Small intestine (tissue), 7 donors: ENCODE results near the gene ADORA2A. TPM values are rescaled to one million over a fixed set of nuclear protein-coding genes. Genes with fewer than 3 reads are reported as not detected.

ENCODE experiments used
- DNase-seq, 2 donors: peaks; one replicate each; pipeline versions ENCODE4 v3.0.0 to v3.0.0-alpha.2; 2013
- FAIRE-seq: peaks from 2 replicates; lab custom pipeline; 2012; peaks lifted over from hg19 to GRCh38; lab: Jason Lieb, UNC
- H3K27ac ChIP-seq, 3 donors: one replicate each; pipeline ENCODE4 v1.5.1; 2013; ENCODE audit warnings: low read length in 2 of 3, mild to moderate bottlenecking in 2 of 3, control low read depth in 1 of 3, inconsistent platforms in 1 of 3, low read depth in 1 of 3, moderate library complexity in 1 of 3
- H3K27me3 ChIP-seq, 3 donors: one replicate each; pipeline ENCODE4 v1.6.1; 2013; ENCODE audit warnings: low read length in 3 of 3, inconsistent platforms in 1 of 3; ENCODE audit not compliant: control insufficient read depth in 3 of 3, insufficient read depth in 3 of 3
- H3K36me3 ChIP-seq, 3 donors: one replicate each; pipeline ENCODE4 v1.6.1; 2013; ENCODE audit warnings: low read length in 3 of 3, inconsistent platforms in 1 of 3, low read depth in 1 of 3, mild to moderate bottlenecking in 1 of 3, moderate library complexity in 1 of 3; ENCODE audit not compliant: control insufficient read depth in 3 of 3, insufficient read depth in 2 of 3
- H3K4me1 ChIP-seq, 3 donors: one replicate each; pipeline ENCODE4 v1.6.1; 2013; ENCODE audit warnings: low read length in 2 of 3, inconsistent platforms in 1 of 3, low read depth in 1 of 3, mild to moderate bottlenecking in 1 of 3, moderate library complexity in 1 of 3; ENCODE audit not compliant: control insufficient read depth in 3 of 3, insufficient read depth in 2 of 3
- H3K4me3 ChIP-seq, 3 donors: one replicate each; pipeline ENCODE4 v1.5.1; 2013; ENCODE audit warnings: low read length in 3 of 3, control low read depth in 1 of 3, inconsistent platforms in 1 of 3, low read depth in 1 of 3, mild to moderate bottlenecking in 1 of 3, moderate library complexity in 1 of 3
- H3K9me3 ChIP-seq, 2 donors: one replicate each; pipeline ENCODE4 v1.6.1; 2013; ENCODE audit warnings: low read depth in 1 of 2, low read length in 1 of 2; ENCODE audit not compliant: control insufficient read depth in 2 of 2, insufficient read depth in 1 of 2
- WGBS, 3 donors: extraction: QIAGEN DNeasy Blood & Tissue Kit; methylation state at CpG; one replicate each; pipeline ENCODE4 v1.1.7; 2013; 5-methylcytosine and 5-hydroxymethylcytosine counted together
- polyA plus RNA-seq, 4 donors: library from polyadenylated mRNA; stranded (reverse) in 3 of 4; unstranded in 1 of 4; fragments of 200-250 nt in 3 of 4; fragments of 120-200 nt in 1 of 4; gene quantifications; one replicate each; pipeline versions ENCODE4 v1.2.1 to v1.2.3, GENCODE V29; 2013
- donor health status: healthy with polysubstance abuse.
- donor health status: control.
- donor health status: control.
- donor health status: Bipolar disorder and iron deficiency.
- donor health status: healthy.

Gene ADORA2A
- polyA plus RNA-seq, 4 donors, result 0.67 to 9.0 (median 2.5) TPM

DNA sequence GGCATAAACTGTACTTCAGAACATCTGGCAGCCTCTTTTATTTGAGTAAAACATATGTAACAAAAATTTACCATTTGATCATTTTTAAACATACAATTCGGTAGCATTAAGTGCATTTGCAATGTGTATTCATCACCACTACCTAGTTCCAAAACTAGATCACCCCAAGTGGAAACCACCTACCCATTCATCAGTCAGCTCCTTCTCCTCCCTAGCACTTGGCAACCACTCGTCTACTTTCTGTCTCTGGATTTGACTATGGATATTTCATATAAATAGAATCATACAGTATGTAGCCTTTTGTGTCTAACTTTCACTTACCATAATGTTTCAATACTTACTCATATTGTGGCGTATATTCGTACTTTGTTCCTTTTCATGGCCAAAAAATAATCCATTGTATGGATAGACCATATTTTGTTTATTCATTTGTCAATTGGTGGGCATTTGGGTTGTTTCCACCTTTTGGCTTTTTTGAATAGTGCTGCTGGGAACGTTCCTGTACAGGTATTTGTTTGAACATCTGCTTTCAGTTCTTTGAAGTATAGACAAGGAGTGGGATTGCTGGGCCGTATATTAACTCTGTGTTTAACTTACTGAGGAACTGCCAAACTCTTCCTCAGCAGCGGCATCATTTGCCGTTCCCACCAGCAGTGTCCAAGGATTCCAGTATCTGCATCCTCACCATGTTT, 27.2 kb upstream of the ADORA2A start:
- Histone ChIP-seq H3K9me3 (no peaks in the 10 kb centered on the region), H3K36me3 (peaks cover 0 to 43% (median 3%) of the 10 kb centered on the region in 3 donors), H3K4me3 (no peak overlapping the region), H3K27me3 (no peaks in the 10 kb centered on the region), H3K27ac (peak overlapping the region in 1 of 3 donors; percentile 77), H3K4me1 (peaks cover 2 to 21% (median 14%) of the 10 kb centered on the region in 3 donors)
- FAIRE-seq (no peak), DNase-seq (no peak)
- 59 to 71% (median 64%) methylated on average over 8 of the region's 8 CpGs for WGBS, 3 donors

DNA sequence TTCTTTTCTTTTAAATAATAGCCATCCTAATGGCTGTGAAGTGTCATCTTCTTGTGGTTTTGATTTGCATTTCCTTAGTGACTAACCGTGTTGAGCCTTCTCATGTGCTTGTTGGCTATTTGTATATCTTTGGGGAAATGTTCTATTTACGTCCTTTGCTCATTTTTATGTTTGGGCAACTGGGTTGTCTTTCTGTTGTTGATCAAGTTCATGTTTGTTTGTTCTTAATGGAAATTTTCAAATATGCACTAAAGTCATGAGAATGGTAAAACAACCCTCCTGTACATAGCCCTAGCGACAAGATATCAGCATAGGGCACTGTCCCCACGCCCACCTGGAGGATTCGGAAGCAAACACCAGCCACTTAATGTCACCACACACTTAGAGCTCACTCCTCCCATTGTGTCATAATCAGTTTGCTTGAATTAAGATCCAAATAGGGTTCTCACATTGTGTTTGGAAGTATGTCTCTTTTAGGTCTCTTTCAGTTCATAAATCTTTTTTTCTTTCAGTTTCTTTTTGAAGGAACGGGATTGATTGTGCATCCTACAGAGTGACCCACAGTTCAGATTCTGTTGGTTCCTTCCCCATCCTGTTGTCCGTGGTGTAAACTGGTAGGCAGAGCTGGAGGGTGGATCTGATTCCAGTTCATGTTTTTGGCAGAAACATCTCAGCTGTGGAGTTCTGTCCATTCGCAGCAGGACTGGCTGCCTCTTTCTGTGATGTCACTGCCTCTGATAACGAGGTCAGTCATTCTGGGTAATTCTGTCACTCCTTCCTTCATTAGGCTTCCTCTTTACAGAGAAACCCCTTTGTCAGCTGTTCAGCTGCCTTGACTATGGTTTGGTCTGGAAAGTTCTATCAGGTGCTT, 26.4 kb upstream of the ADORA2A start:
- no peaks in the 10 kb centered on the region for H3K9me3 ChIP-seq
- no peak for DNase-seq
- peaks cover 2 to 21% (median 14%) of the 10 kb centered on the region in 3 donors for H3K4me1 ChIP-seq
- peak overlapping the region in 1 of 3 donors; percentile 77 for H3K27ac ChIP-seq
- no peak for FAIRE-seq
- no peak overlapping the region for H3K4me3 ChIP-seq
- H3K27me3 ChIP-seq, result no peaks in the 10 kb centered on the region
- peaks cover 0 to 46% (median 3%) of the 10 kb centered on the region in 3 donors for H3K36me3 ChIP-seq
- WGBS, 3 donors, result 50 to 72% (median 66%) methylated on average over 9 of the region's 9 CpGs

DNA sequence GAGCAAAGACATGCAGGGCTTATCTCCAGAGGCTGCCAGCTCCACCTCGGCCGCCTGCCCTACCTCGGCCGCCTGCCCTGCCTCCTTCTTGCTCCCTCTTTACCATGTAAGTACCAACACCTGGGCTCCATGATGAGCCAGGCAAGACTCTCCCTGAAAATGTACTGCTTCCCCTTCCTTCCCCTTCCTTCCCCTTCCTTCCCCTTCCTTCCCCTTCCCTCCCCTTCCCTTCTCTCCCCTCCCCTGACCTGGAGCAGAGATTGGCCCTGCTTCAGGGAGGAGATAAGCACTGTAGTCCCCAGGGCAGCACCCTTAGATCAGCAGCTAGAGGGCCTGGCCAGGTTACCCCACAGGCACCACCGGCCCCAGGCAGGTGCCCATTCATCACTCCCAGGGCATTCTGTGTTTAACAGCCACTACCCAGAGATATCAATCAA, 25.4 kb upstream of the ADORA2A start:
- Histone ChIP-seq H3K4me3 (no peak overlapping the region), H3K9me3 (no peaks in the 10 kb centered on the region), H3K27ac (peak overlapping the region in 2 of 3 donors; percentile 53 to 69), H3K4me1 (peaks cover 2 to 21% (median 14%) of the 10 kb centered on the region in 3 donors), H3K36me3 (peaks cover 0 to 48% (median 2%) of the 10 kb centered on the region in 3 donors), H3K27me3 (no peaks in the 10 kb centered on the region)
- 77 to 83% (median 82%) methylated on average over 5 of the region's 5 CpGs for WGBS, 3 donors
- FAIRE-seq (no peak), DNase-seq (no peak)

DNA sequence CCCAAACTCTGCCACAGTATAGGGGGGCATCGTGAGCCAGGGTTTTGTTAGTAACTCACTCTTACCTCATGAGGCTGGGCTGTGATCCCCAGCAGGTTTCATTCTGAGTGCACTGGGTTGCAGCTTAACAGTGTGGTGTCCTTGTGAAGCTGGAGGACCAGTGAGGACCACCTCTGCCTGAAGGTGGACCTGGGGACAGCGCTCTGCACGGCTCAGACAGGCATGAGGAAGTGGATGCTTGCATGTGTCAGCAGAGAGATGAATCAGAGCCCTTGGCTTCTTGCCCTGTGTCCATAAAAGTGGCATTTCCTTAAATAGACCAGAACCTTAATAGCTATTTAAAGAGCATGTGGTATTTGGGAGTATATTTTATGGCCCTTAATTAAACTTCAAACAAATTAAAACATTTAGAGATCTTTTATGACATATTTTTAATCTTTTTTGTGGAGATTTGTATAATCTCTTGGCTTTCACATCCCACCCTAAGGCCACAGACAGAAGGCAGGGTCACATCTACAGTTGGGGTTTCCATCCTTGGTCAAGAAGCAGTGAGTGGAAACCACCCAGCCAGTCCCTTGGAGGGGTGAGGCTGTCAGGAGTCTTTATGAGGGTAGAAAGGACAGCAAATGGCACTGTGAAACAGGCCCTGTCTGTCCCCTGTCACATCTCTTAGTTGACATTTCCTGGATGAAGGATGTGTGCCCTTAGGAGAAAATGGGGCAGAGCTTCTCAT, 24.8 kb upstream of the ADORA2A start:
- no peaks in the 10 kb centered on the region for H3K9me3 ChIP-seq
- FAIRE-seq (no peak), DNase-seq (peak; percentile 89 to 96)
- no peak overlapping the region for H3K4me3 ChIP-seq
- peaks cover 0 to 51% (median 2%) of the 10 kb centered on the region in 3 donors for H3K36me3 ChIP-seq
- H3K4me1 ChIP-seq, result peaks cover 2 to 21% (median 14%) of the 10 kb centered on the region in 3 donors
- peak overlapping the region; percentile 53 to 69 (median 54) for H3K27ac ChIP-seq
- no peaks in the 10 kb centered on the region for H3K27me3 ChIP-seq
- 11 to 26% (median 15%) methylated on average over 3 of the region's 3 CpGs for WGBS, 3 donors

DNA sequence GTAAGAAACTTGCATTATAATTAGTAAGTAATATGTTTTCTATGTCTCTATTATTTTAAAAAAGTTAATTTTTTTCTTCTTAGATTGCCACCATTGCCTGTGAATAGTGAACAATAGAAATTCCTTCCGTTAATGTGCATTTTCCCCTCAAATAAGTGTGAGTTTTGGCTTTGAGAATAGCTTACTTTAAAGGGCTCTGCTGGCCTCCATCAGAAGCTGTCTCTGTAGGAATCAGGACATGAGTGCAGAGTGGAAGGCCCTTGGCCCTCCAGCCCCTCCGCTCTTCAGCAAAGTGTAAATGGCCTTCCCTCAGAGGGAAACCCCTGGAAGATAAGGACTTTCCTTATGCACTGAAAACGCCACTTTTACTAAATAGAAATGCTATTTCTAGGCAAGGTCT, 24.1 kb upstream of the ADORA2A start:
- Histone ChIP-seq H3K27me3 (no peaks in the 10 kb centered on the region), H3K4me1 (peaks cover 2 to 21% (median 14%) of the 10 kb centered on the region in 3 donors), H3K36me3 (peaks cover 0 to 54% (median 2%) of the 10 kb centered on the region in 3 donors), H3K9me3 (no peaks in the 10 kb centered on the region), H3K4me3 (no peak overlapping the region), H3K27ac (peak overlapping the region in 1 of 3 donors; percentile 51)
- DNase-seq (no peak), FAIRE-seq (no peak)
- WGBS, 3 donors, result 90 to 96% (median 90%) methylated on average over 3 of the region's 3 CpGs

DNA sequence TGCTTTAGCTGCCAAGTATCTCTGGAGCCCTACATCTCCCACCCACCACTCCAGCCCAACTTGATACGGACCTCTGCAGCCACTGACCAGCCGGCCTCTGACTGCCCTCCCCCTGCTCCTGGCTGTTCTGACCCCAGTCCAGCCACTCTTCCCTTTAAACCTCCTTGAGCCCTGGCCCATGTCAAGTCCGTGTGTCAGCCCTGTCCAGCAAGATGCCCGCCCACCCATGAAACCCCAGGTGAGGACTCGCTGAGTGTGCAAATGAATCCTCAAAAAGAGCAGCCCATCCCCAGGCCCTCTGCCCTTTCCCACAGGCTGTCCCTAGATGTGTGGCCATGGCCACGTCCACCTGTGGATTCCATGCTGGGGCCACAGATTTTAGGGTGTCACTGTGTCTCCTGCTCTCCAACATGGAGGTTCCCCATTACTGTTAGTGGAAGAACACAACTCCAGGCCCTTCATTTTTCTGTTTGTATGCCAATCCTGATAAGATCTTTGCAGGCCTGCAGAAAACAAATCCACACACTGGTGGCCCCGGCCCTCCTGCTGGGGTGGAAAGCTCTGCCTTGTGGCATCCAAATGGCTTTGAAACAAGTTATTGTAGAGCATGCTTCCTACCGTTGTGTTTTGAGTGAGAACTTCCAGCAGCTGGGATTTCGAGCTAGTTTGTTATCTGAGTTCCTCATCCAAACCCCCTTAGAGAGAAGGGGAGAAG, 22.7 kb upstream of the ADORA2A start:
- DNase-seq (no peak), FAIRE-seq (no peak)
- H3K27ac ChIP-seq, result no peak overlapping the region
- WGBS, 3 donors, result 86 to 95% (median 92%) methylated on average over 9 of the region's 9 CpGs
- no peaks in the 10 kb centered on the region for H3K9me3 ChIP-seq
- H3K27me3 ChIP-seq, result no peaks in the 10 kb centered on the region
- H3K4me1 ChIP-seq, result peaks cover 2 to 21% (median 14%) of the 10 kb centered on the region in 3 donors
- peaks cover 0 to 57% (median 2%) of the 10 kb centered on the region in 3 donors for H3K36me3 ChIP-seq
- no peak overlapping the region for H3K4me3 ChIP-seq

DNA sequence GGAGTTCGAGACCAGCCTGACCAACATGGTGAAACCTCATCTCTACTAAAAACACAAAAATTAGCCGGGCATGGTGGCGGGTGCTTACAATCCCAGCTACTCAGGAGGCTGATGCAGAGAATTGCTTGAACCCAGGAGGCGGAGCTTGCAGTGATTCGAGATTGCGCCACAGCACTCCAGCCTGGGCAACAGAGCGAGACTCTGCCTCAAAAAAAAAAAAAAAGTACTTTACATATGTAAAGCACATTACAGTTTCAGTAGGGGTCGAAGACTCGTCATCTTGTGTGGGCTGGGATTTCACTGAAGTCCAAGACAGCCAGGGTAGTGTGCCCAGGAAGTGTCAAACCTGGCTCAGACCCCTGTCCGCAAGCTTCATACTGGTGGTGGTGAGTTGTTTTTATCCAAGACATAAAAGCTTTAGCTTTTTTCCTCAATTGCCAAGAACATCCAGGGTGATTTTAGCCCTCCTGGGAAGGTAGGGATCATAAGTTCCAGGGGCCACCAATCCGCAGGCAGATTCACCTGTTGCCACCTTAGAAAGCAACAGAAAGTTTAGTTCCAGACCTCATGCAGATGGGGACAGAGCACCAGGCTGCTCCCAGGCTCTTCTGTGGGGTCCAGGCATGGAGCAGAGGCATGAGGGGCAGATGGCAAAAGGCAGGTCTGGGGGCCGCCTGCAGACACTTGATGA, 21.6 kb upstream of the ADORA2A start:
- Histone ChIP-seq H3K36me3 (peaks cover 0 to 66% (median 2%) of the 10 kb centered on the region in 3 donors), H3K27me3 (no peaks in the 10 kb centered on the region), H3K4me1 (peaks cover 2 to 21% (median 14%) of the 10 kb centered on the region in 3 donors), H3K9me3 (no peaks in the 10 kb centered on the region), H3K4me3 (no peak overlapping the region), H3K27ac (no peak overlapping the region)
- WGBS, 3 donors, result 94 to 98% (median 95%) methylated on average over 12 of the region's 12 CpGs
- FAIRE-seq (no peak), DNase-seq (no peak)
